Ishikawa (cell line): Measurements from ENCODE around the gene EFNA2.

Experiments
- CEBPB ChIP-seq: IDR thresholded peaks from 2 replicates; pipeline ENCODE4 v1.6.1; 2012
- CREB1 ChIP-seq: IDR thresholded peaks from 2 replicates; pipeline ENCODE4 v1.6.1; 2012; ENCODE audit warnings: low read depth
- EGR1 ChIP-seq: IDR thresholded peaks from 2 replicates; pipeline ENCODE4 v1.6.1; 2012
- EP300 ChIP-seq: IDR thresholded peaks from 2 replicates; pipeline ENCODE4 v1.6.1; 2012; ENCODE audit warnings: borderline replicate concordance
- FOXM1 ChIP-seq: IDR thresholded peaks from 2 replicates; pipeline ENCODE4 v1.6.1; 2012; ENCODE audit warnings: low read depth, borderline replicate concordance
- MAX ChIP-seq: IDR thresholded peaks from 2 replicates; pipeline ENCODE4 v1.6.1; 2012
- NFIC ChIP-seq: IDR thresholded peaks from 2 replicates; pipeline ENCODE4 v1.6.1; 2012
- RAD21 ChIP-seq: IDR thresholded peaks from 2 replicates; pipeline ENCODE4 v1.6.1; 2012; ENCODE audit warnings: low read depth
- TAF1 ChIP-seq: IDR thresholded peaks from 2 replicates; pipeline ENCODE4 v1.6.1; 2012; ENCODE audit warnings: low read depth, mild to moderate bottlenecking
- TCF12 ChIP-seq: IDR thresholded peaks from 2 replicates; pipeline ENCODE4 v1.6.1; 2012; ENCODE audit warnings: low read depth
- TEAD4 ChIP-seq: IDR thresholded peaks from 2 replicates; pipeline ENCODE4 v1.6.1; 2012
- YY1 ChIP-seq: IDR thresholded peaks from 2 replicates; pipeline ENCODE4 v1.6.1; 2012; ENCODE audit warnings: low read depth
- ZBTB7A ChIP-seq: IDR thresholded peaks from 2 replicates; pipeline ENCODE4 v1.6.1; 2012; ENCODE audit warnings: low read depth
- TF ChIP-seq, protein P1 (sequence below): IDR thresholded peaks from 2 replicates; pipeline ENCODE4 v1.6.1; 2012
- TF ChIP-seq, protein P2 (sequence below): IDR thresholded peaks from 2 replicates; pipeline ENCODE4 v1.6.1; 2012; ENCODE audit warnings: low read depth, mild to moderate bottlenecking

Gene EFNA2

DNA sequence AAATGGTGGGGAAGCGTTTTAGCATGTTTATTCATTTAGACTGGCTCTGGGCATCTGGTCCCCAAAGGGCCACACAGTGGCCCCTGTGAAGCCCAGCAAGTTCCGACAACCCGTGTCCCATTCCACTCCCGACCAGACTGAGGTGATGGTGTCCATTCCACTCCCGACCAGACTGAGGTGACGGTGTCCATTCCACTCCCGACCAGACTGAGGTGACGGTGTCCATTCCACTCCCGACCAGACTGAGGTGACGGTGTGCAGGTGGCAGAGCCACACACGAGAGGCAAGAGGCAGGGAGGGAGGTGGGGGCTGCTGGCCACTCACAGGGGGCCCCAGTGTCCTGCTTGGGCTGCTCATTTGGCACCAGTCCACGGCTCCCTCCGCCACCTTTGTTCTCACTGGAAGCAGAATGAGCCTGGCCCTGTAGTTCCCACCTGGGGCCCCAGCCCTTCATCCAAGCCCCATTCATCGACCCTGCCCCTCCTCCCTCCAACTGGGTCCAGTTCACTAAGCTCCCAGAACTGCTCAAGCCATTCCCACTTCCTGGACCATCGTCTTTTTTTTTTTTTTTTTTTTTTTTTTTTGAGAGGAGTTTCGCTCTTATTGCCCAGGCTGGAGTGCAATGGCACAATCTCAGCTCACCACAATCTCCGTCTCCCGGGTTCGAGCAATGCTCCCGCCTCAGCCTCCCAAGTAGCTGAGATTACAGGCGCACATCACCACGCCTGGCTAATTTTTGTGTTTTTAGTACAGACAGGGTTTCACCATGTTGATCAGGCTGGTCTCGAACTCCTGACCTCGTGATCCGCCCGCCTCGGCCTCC lies 39.2 kb upstream of the EFNA2 start:
- TF ChIP-seq NFIC (peak; percentile 17; the same call in 1 of the 2 replicates), MAX (0 out of 2 replicates have a peak, but pooled peaks have one; percentile 0), TCF12 (peak; percentile 24)

- TF ChIP-seq CEBPB, result no peak
- TF ChIP-seq CREB1, result no peak
- no peak for TF ChIP-seq TCF12
- TF ChIP-seq, protein P1, sequence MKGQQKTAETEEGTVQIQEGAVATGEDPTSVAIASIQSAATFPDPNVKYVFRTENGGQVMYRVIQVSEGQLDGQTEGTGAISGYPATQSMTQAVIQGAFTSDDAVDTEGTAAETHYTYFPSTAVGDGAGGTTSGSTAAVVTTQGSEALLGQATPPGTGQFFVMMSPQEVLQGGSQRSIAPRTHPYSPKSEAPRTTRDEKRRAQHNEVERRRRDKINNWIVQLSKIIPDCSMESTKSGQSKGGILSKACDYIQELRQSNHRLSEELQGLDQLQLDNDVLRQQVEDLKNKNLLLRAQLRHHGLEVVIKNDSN, result no peak
- TF ChIP-seq FOXM1, result no peak
- no peak for TF ChIP-seq TAF1
- TF ChIP-seq NFIC, result no peak
- no peak for TF ChIP-seq ZBTB7A
- no peak for TF ChIP-seq TEAD4
- no peak for TF ChIP-seq EGR1
- TF ChIP-seq YY1, result no peak
- no peak for TF ChIP-seq MAX
- no peak for TF ChIP-seq EP300
These were observed 37.9 kb upstream of the EFNA2 start for GRCh38 chr19:1247748-1248138.

- TF ChIP-seq ZBTB7A, result peak; percentile 69
- TF ChIP-seq TAF1, result peak; percentile 50
- TF ChIP-seq, protein P1, result no peak
- TF ChIP-seq TEAD4, result no peak
- no peak for TF ChIP-seq EP300
- no peak; the same call in 1 of the 2 replicates for TF ChIP-seq MAX
- no peak for TF ChIP-seq YY1
- TF ChIP-seq CREB1, result peak; percentile 40; the same call in 1 of the 2 replicates
- TF ChIP-seq EGR1, result no peak
- TF ChIP-seq NFIC, result no peak
- 0 out of 2 replicates have a peak, but pooled peaks have one; percentile 7 for TF ChIP-seq TCF12
- no peak for TF ChIP-seq CEBPB
- TF ChIP-seq FOXM1, result no peak
- TF ChIP-seq, protein P2, sequence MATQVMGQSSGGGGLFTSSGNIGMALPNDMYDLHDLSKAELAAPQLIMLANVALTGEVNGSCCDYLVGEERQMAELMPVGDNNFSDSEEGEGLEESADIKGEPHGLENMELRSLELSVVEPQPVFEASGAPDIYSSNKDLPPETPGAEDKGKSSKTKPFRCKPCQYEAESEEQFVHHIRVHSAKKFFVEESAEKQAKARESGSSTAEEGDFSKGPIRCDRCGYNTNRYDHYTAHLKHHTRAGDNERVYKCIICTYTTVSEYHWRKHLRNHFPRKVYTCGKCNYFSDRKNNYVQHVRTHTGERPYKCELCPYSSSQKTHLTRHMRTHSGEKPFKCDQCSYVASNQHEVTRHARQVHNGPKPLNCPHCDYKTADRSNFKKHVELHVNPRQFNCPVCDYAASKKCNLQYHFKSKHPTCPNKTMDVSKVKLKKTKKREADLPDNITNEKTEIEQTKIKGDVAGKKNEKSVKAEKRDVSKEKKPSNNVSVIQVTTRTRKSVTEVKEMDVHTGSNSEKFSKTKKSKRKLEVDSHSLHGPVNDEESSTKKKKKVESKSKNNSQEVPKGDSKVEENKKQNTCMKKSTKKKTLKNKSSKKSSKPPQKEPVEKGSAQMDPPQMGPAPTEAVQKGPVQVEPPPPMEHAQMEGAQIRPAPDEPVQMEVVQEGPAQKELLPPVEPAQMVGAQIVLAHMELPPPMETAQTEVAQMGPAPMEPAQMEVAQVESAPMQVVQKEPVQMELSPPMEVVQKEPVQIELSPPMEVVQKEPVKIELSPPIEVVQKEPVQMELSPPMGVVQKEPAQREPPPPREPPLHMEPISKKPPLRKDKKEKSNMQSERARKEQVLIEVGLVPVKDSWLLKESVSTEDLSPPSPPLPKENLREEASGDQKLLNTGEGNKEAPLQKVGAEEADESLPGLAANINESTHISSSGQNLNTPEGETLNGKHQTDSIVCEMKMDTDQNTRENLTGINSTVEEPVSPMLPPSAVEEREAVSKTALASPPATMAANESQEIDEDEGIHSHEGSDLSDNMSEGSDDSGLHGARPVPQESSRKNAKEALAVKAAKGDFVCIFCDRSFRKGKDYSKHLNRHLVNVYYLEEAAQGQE, result no peak
- TF ChIP-seq RAD21, result no peak
These were observed 37.4 kb upstream of the EFNA2 start, which contains the start of gene MIDN for GRCh38 chr19:1248139-1248785. MIDN (plus strand) TSS chr19:1248583; CDS start chr19:1250297, 1,714 bp downstream.

- TF ChIP-seq ZBTB7A (peak; percentile 75), CREB1 (no peak), MAX (no peak), TCF12 (0 out of 2 replicates have a peak, but pooled peaks have one; percentile 5), RAD21 (peak; percentile 49; the same call in 1 of the 2 replicates), EGR1 (0 out of 2 replicates have a peak, but pooled peaks have one; percentile 47), YY1 (no peak), TAF1 (no peak; the same call in 1 of the 2 replicates), TEAD4 (no peak), FOXM1 (no peak), EP300 (no peak), CEBPB (no peak), NFIC (no peak)
- TF ChIP-seq, protein P1, result no peak
- TF ChIP-seq, protein P2, result no peak
These were observed 36.8 kb upstream of the EFNA2 start for GRCh38 chr19:1248786-1249297.
